Measurements from ENCODE around the gene PRR33. TPM values are rescaled to one million over a fixed set of nuclear protein-coding genes. Genes with fewer than 3 reads are reported as not detected.
"Not testable (repeated sequence)": the region's sequence is repeated elsewhere in the genome, so short reads cannot be mapped to it uniquely, and the experiment has no call there.

The PRR33 gene
- total RNA-seq (ENCODE audit: unreplicated experiment) = not detected
- long read RNA-seq = 0 reads

- no peak for DNase-seq (ENCODE audit: low spot score)
- TF ChIP-seq, protein P1, sequence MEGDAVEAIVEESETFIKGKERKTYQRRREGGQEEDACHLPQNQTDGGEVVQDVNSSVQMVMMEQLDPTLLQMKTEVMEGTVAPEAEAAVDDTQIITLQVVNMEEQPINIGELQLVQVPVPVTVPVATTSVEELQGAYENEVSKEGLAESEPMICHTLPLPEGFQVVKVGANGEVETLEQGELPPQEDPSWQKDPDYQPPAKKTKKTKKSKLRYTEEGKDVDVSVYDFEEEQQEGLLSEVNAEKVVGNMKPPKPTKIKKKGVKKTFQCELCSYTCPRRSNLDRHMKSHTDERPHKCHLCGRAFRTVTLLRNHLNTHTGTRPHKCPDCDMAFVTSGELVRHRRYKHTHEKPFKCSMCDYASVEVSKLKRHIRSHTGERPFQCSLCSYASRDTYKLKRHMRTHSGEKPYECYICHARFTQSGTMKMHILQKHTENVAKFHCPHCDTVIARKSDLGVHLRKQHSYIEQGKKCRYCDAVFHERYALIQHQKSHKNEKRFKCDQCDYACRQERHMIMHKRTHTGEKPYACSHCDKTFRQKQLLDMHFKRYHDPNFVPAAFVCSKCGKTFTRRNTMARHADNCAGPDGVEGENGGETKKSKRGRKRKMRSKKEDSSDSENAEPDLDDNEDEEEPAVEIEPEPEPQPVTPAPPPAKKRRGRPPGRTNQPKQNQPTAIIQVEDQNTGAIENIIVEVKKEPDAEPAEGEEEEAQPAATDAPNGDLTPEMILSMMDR (IDR thresholded peaks at IDR 0.05; ENCODE audit: unreplicated experiment) = no peak
- H3K9me3 Mint-ChIP-seq (ENCODE audit: unreplicated experiment) = no peaks in the 10 kb centered on the region
- H3K27me3 Mint-ChIP-seq (ENCODE audit: unreplicated experiment) = peaks cover 7% of the 10 kb centered on the region
- no peaks in the 10 kb centered on the region for H3K36me3 Mint-ChIP-seq (ENCODE audit: low read depth, unreplicated experiment)
- H3K27ac Mint-ChIP-seq (ENCODE audit: unreplicated experiment) = no peak within 1 kb of the TSS
- H3K4me3 Mint-ChIP-seq (ENCODE audit: unreplicated experiment) = no peak within 1 kb of the TSS
- H3K4me1 Mint-ChIP-seq (ENCODE audit: unreplicated experiment) = no peaks in the 10 kb centered on the region
Measured at GRCh38 chr11:1891831-1892115, at the start of gene PRR33. PRR33 (minus strand) TSS chr11:1891895; CDS start chr11:1890584, 1,311 bp downstream.

DNA sequence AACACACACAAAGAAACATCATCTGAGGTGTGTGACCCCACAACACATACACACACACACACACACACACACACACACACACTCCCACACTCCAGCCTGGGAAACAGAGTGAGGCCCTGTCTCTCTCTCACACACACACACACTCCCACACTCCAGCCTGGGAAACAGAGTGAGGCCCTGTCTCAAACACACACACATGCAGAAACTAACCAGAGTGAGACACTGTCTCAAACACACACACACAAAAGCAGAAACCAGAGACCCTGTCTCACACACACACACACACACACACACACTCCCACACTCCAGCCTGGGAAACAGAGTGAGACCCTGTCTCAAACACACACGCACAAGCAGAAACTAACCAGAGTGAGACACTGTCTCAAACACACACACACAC is 48.1 kb upstream of the PRR33 start:
- Mint-ChIP-seq H3K27me3 (ENCODE audit: unreplicated experiment) (peaks cover 18% of the 10 kb centered on the region), H3K27ac (ENCODE audit: unreplicated experiment) (peak overlapping the region; percentile 28)
- peak; percentile 1 for DNase-seq (ENCODE audit: low spot score)
- H3K4me3 Mint-ChIP-seq (ENCODE audit: unreplicated experiment); H3K36me3 Mint-ChIP-seq (ENCODE audit: low read depth, unreplicated experiment); H3K9me3 Mint-ChIP-seq (ENCODE audit: unreplicated experiment); H3K4me1 Mint-ChIP-seq (ENCODE audit: unreplicated experiment): not testable (repeated sequence)

GRCh38 chr11:1939006-1939625 is 47.4 kb upstream of the PRR33 start:
- Mint-ChIP-seq H3K36me3 (ENCODE audit: low read depth, unreplicated experiment) (peaks cover 5% of the 10 kb centered on the region), H3K9me3 (ENCODE audit: unreplicated experiment) (no peaks in the 10 kb centered on the region), H3K27me3 (ENCODE audit: unreplicated experiment) (peaks cover 16% of the 10 kb centered on the region), H3K4me3 (ENCODE audit: unreplicated experiment) (no peak overlapping the region), H3K27ac (ENCODE audit: unreplicated experiment) (no peak overlapping the region), H3K4me1 (ENCODE audit: unreplicated experiment) (peaks cover 6% of the 10 kb centered on the region)
- DNase-seq (ENCODE audit: low spot score) = peak; percentile 3
- TF ChIP-seq, protein P1 (IDR thresholded peaks at IDR 0.05; ENCODE audit: unreplicated experiment) = no peak

DNA sequence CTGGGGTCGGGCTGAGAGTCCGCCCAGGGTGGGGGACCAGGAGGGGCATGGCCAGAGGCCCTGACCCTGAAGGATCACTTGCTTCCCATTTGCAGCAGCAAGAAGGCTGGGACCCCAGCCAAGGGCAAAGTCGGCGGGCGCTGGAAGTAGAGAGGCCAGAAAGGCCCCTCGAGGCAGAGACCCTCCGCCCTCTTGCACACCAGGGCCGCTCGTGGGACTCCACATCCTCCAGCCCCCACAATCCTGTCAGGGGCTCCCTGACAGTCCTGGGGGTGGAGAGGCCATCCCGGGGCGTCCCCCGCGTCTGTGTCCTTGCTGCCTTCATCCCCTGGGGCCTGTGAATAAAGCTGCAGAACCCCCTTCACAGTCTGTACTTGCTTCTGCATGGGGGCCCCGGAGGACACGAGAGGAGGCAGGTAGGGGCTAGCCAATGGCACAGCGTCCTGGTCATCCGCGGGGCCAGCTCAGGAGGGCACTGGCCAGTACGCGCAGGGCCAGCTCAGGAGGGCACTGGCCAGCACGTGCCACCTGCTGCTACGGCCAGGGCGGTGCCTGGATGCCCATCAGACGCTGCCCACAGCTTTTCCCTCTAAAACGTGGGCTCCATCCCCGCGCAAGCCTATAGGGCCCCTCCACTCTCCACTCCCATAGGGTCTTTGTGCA is 46.8 kb upstream of the PRR33 start:
- DNase-seq (ENCODE audit: low spot score) = peak; percentile 2
- H3K27me3 Mint-ChIP-seq (ENCODE audit: unreplicated experiment) = peaks cover 13% of the 10 kb centered on the region
- no peaks in the 10 kb centered on the region for H3K9me3 Mint-ChIP-seq (ENCODE audit: unreplicated experiment)
- no peak overlapping the region for H3K4me3 Mint-ChIP-seq (ENCODE audit: unreplicated experiment)
- no peak overlapping the region for H3K27ac Mint-ChIP-seq (ENCODE audit: unreplicated experiment)
- H3K36me3 Mint-ChIP-seq (ENCODE audit: low read depth, unreplicated experiment) = peaks cover 5% of the 10 kb centered on the region
- H3K4me1 Mint-ChIP-seq (ENCODE audit: unreplicated experiment) = peaks cover 6% of the 10 kb centered on the region
- TF ChIP-seq, protein P1 (IDR thresholded peaks at IDR 0.05; ENCODE audit: unreplicated experiment) = no peak

DNA sequence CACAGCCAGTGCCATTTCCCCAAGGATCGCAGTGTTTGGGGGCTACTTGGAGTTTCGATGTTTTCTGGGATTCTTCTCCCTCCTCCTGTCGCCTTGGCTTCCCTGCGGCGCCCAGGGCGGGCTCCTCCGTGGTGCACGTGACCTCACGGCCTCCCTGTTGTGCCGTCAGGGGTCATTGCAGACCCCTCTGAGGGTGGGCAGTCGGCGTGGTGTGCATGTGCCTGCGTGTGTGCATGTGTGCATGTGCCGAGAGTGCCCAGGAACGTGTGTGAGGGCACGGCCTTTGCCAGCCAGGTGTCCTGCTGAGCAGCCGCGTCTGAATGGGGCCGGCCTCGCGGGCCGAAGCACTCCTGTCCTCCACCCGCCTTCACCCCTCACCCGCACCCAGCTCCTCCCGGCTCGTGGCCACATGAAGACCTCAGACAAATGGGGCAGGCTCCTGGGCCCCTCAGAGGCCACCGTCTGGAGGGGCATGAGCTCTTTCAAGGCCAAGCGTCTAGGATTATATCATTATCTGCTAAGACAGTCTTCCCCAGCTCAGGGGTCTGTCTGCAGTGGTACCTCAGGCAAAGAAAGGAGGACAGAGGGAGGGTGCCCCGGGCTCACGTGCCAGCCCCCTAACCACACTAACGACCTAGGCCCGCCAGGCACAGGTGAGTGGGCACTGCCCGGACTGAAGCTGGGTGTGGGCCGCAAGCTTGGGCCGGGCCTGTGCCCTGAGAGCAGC is 46.1 kb upstream of the PRR33 start:
- Mint-ChIP-seq H3K36me3 (ENCODE audit: low read depth, unreplicated experiment) (peaks cover 5% of the 10 kb centered on the region), H3K27ac (ENCODE audit: unreplicated experiment) (no peak overlapping the region), H3K4me1 (ENCODE audit: unreplicated experiment) (peaks cover 6% of the 10 kb centered on the region), H3K9me3 (ENCODE audit: unreplicated experiment) (no peaks in the 10 kb centered on the region), H3K4me3 (ENCODE audit: unreplicated experiment) (no peak overlapping the region), H3K27me3 (ENCODE audit: unreplicated experiment) (peaks cover 12% of the 10 kb centered on the region)
- DNase-seq (ENCODE audit: low spot score) = peak; percentile 2
- TF ChIP-seq, protein P1 (IDR thresholded peaks at IDR 0.05; ENCODE audit: unreplicated experiment) = no peak

All from endothelial cell (in vitro differentiated cells).